ENCODE results near the gene ZKSCAN8.

The ZKSCAN8 gene

DNA sequence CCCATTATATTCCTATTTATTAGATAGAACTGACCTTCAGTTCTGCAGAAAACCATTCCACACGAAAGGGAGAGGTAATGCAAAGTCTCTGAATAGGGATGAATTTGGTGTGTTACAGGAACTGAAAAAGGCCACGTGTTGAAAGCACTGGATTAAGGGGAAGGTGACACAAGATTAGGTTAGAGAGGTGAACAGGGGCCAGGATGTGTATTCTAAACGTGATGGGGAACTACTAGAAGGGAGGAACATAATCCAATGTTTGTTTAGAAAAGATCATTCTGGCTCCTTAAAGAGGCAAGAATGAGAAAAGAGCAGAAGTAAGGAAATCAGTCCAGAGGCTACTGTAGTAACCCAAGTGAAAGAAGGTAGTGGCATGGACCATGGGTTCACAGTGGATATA, 6.3 kb upstream of the ZKSCAN8 start:
- Histone ChIP-seq H3K36me3 (peaks cover 4% of the 10 kb centered on the region), H3K4me3 (ENCODE audit: low read depth in 1 of 2, low read length in 1 of 2) (no peak overlapping the region), H3K27me3 (peaks cover 3% of the 10 kb centered on the region), H3K27ac (no peak overlapping the region), H3K4me1 (ENCODE audit: control insufficient read depth in 1 of 2, insufficient read depth in 1 of 2, low read depth in 1 of 2, low read length in 1 of 2) (peaks cover 21 to 30% of the 10 kb centered on the region in 2 experiments), H3K9me3 (no peaks in the 10 kb centered on the region)
- TF ChIP-seq, protein P1, sequence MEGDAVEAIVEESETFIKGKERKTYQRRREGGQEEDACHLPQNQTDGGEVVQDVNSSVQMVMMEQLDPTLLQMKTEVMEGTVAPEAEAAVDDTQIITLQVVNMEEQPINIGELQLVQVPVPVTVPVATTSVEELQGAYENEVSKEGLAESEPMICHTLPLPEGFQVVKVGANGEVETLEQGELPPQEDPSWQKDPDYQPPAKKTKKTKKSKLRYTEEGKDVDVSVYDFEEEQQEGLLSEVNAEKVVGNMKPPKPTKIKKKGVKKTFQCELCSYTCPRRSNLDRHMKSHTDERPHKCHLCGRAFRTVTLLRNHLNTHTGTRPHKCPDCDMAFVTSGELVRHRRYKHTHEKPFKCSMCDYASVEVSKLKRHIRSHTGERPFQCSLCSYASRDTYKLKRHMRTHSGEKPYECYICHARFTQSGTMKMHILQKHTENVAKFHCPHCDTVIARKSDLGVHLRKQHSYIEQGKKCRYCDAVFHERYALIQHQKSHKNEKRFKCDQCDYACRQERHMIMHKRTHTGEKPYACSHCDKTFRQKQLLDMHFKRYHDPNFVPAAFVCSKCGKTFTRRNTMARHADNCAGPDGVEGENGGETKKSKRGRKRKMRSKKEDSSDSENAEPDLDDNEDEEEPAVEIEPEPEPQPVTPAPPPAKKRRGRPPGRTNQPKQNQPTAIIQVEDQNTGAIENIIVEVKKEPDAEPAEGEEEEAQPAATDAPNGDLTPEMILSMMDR (IDR thresholded peaks at IDR 0.05), result no peak

DNA sequence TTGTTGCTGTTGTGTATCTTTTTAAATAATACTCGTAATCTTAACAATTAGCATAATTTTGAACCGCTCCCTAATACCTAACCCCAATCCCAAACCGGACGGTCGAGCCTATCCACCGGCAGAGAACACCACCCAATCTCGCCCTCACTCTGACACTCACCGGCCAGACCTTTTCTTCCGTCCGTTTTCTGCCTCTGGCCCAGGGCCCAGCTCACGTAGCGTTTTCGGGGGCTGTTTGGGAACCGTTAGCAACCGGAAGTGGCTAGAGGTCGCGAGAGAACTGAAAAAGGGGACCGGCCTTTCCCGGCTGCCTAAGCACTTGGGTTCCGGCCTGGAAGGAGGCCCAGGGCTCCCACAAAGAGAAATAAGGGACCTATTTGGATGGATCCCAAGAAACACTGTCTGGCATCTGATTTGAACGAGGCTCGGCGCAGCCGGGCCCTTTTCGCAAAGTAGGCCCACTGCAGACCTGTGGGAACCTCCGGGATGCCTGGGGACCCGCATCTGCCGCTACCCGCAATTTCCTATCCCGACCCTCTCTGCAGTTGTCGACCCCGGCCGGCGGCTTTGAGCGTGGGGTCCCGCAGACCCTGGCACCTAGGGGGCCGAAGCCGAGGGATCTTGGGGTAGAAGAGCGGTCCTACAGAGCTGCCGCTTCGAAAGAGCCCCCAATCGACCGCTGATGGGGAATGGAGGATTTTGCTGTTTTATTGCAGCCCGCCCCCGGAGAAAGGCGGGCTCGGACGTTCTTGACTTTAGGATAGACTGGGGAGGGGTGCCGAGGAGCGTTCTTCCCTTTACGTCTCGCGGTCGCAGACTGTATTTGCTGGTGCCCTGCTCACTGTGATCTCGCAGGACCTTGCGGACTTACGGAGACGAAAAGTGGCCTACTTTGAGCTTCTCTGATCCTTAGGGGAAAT, 4.8 kb upstream of the ZKSCAN8 start:
- Histone ChIP-seq H3K4me1 (ENCODE audit: control insufficient read depth in 1 of 2, insufficient read depth in 1 of 2, low read depth in 1 of 2, low read length in 1 of 2) (peaks cover 29 to 37% of the 10 kb centered on the region in 2 experiments), H3K9me3 (no peaks in the 10 kb centered on the region), H3K4me3 (ENCODE audit: low read depth in 1 of 2, low read length in 1 of 2) (peak overlapping the region; percentile 84 to 90), H3K27ac (peak overlapping the region; percentile 82), H3K36me3 (no peaks in the 10 kb centered on the region), H3K27me3 (peaks cover 3% of the 10 kb centered on the region)
- TF ChIP-seq, protein P1 (IDR thresholded peaks at IDR 0.05), result no peak

DNA sequence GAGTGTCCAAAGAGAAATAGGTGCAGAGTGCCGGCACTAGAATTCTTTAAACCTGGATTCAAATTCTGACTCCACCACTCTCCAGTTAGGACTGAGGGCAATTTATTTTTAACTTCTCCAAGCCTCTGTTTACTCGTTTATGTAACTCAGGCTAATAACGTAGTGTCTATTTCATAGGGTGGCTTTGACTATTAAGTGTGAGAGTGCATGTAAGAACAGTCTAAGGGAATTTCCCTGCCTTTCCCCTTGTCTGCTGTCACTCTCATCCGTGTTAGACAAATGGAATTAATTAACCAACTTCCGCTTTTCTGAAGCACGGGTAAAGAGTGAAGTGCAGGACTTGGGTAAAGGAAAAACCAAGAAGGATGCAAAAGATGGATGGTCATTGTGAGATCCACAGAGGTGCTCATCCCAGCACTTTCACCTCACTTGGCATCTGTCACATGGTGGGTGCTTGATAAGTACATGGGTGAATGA, 4.1 kb upstream of the ZKSCAN8 start:
- peaks cover 3% of the 10 kb centered on the region for H3K27me3 ChIP-seq
- TF ChIP-seq, protein P1 (IDR thresholded peaks at IDR 0.05), result no peak
- H3K9me3 ChIP-seq, result no peaks in the 10 kb centered on the region
- H3K4me1 ChIP-seq (ENCODE audit: control insufficient read depth in 1 of 2, insufficient read depth in 1 of 2, low read depth in 1 of 2, low read length in 1 of 2), result peaks cover 36 to 44% of the 10 kb centered on the region in 2 experiments
- peak overlapping the region; percentile 82 for H3K27ac ChIP-seq
- peak overlapping the region; percentile 84 to 90 for H3K4me3 ChIP-seq (ENCODE audit: low read depth in 1 of 2, low read length in 1 of 2)
- H3K36me3 ChIP-seq, result no peaks in the 10 kb centered on the region

DNA sequence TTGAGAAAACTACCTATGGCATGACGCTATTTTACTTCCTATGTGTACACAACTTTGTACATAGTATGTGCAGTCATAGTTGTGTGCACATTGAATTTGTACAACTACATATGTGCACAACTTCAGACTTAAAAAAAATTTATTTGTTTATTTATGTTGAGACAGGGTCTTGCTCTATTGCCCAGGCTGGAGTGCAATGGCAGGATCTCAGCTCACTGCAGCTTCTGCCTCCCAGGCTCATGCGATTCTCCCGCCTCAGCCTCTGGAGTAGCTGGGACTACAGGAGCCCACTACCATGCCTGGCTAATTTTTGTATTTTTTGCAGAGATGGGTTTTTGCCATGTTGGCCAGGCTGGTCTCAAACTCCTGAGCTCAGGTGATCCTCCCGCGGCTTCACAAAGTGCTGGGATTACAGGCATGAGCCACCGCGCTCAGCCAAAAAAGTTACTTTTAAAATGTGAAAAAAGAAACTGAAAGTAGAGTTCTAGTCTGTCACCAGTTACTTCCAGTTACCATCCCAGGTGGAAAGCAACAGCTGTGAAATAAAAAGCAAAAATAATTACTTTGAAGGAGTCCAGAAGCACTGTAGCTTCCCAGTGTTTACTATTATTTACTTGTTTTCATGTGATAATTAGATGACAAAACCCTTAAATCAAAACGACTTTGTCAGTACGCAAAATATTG, 1.7 kb upstream of the ZKSCAN8 start:
- Histone ChIP-seq H3K9me3 (no peaks in the 10 kb centered on the region), H3K4me3 (ENCODE audit: low read depth in 1 of 2, low read length in 1 of 2) (peak overlapping the region in 1 of 2 experiments; percentile 6), H3K4me1 (ENCODE audit: control insufficient read depth in 1 of 2, insufficient read depth in 1 of 2, low read depth in 1 of 2, low read length in 1 of 2) (peaks cover 39 to 44% of the 10 kb centered on the region in 2 experiments), H3K27ac (no peak overlapping the region), H3K36me3 (no peaks in the 10 kb centered on the region), H3K27me3 (peaks cover 3% of the 10 kb centered on the region)
- TF ChIP-seq, protein P1 (IDR thresholded peaks at IDR 0.05), result no peak

DNA sequence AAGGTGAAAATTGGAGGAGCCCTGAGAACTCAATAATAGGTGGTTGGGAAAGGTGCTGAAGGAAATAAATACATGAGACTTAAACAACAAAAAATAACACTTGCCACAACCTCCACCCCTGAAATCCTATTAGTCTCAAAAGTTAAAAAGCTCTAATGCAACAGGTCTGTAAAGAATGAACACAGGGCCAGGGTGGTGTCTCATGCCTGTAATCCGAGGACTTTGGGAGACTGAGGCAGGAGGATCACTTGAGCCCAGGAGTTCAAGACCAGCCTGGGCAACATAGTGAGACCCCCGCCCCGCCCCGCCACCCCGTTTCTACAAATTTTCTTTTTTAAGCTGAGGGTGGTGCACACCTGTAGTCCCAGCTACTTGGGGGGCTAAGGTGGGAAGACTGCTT, 1.1 kb upstream of the ZKSCAN8 start:
- Histone ChIP-seq H3K9me3 (no peaks in the 10 kb centered on the region), H3K36me3 (no peaks in the 10 kb centered on the region), H3K4me1 (ENCODE audit: control insufficient read depth in 1 of 2, insufficient read depth in 1 of 2, low read depth in 1 of 2, low read length in 1 of 2) (peaks cover 39% of the 10 kb centered on the region in 2 experiments), H3K27ac (no peak overlapping the region), H3K4me3 (ENCODE audit: low read depth in 1 of 2, low read length in 1 of 2) (peak overlapping the region in 1 of 2 experiments; percentile 6), H3K27me3 (peaks cover 3% of the 10 kb centered on the region)
- TF ChIP-seq, protein P1 (IDR thresholded peaks at IDR 0.05), result no peak

Measured in neutrophil (primary cell).